Measurements from ENCODE around the gene LRRIQ4.

Gene LRRIQ4

GRCh38 chr3:169812332-169813235 lies at the start of gene LRRIQ4, which contains the start of gene LRRC34:
TSS of gene LRRIQ4 (plus strand) at chr3:169812870. CDS start at chr3:169821922, 9,052 bp downstream.
TSS of gene LRRC34 (minus strand) at chr3:169812904. CDS start at chr3:169812548, 356 bp downstream.
- H3K4me1 ChIP-seq (ENCODE audit: control insufficient read depth, insufficient read depth, low read length) = peaks cover 18% of the 10 kb centered on the region
- H3K36me3 ChIP-seq (ENCODE audit: control insufficient read depth, insufficient read depth, low read length) = no peaks in the 10 kb centered on the region
- peak within 1 kb of the TSS; percentile 52 for H3K9ac ChIP-seq (ENCODE audit: low read length)
- H3K4me3 ChIP-seq (ENCODE audit: low read length) = peak within 1 kb of the TSS; percentile 73
- H3K9me3 ChIP-seq (ENCODE audit: control insufficient read depth, low read length) = no peaks in the 10 kb centered on the region
- H3K27me3 ChIP-seq (ENCODE audit: control insufficient read depth, insufficient read depth, low read length) = no peaks in the 10 kb centered on the region

DNA sequence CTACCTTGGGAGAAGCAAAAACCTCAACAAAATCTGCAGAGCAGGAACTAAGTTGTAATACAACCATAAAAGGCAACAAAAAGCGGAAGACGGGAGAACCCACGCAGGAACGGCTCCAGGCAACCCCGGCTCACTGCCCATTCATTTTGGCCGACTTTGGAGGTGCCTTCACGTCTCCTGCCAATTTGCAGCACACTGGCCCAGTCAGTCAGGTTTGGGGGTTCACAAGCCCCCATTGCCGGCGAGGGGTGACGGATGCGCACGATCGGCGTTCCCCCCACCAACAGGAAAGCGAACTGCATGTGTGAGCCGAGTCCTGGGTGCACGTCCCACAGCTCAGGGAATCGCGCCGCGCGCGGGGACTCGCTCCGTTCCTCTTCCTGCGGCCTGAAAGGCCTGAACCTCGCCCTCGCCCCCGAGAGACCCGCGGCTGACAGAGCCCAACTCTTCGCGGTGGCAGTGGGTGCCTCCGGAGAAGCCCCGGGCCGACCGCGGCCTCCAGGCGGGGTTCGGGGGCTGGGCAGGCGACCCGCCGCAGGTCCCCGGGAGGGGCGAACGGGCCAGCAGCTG lies 48.3 kb upstream of the LRRIQ4 start:
- H3K9me3 ChIP-seq (ENCODE audit: control insufficient read depth, low read length) = no peaks in the 10 kb centered on the region
- H3K4me3 ChIP-seq (ENCODE audit: low read length) = peak overlapping the region; percentile 61
- H3K4me1 ChIP-seq (ENCODE audit: control insufficient read depth, insufficient read depth, low read length) = no peaks in the 10 kb centered on the region
- peak overlapping the region; percentile 93 for H3K9ac ChIP-seq (ENCODE audit: low read length)
- no peaks in the 10 kb centered on the region for H3K27me3 ChIP-seq (ENCODE audit: control insufficient read depth, insufficient read depth, low read length)
- H3K36me3 ChIP-seq (ENCODE audit: control insufficient read depth, insufficient read depth, low read length) = no peaks in the 10 kb centered on the region

GRCh38 chr3:169764882-169765612 lies 47.6 kb upstream of the LRRIQ4 start, which contains the start of gene TERC:
TSS of gene TERC (minus strand) at chr3:169765060.
- Histone ChIP-seq H3K27me3 (ENCODE audit: control insufficient read depth, insufficient read depth, low read length) (no peaks in the 10 kb centered on the region), H3K9me3 (ENCODE audit: control insufficient read depth, low read length) (no peaks in the 10 kb centered on the region), H3K4me1 (ENCODE audit: control insufficient read depth, insufficient read depth, low read length) (no peaks in the 10 kb centered on the region), H3K4me3 (ENCODE audit: low read length) (peak within 1 kb of the TSS; percentile 61), H3K9ac (ENCODE audit: low read length) (peak within 1 kb of the TSS; percentile 93), H3K36me3 (ENCODE audit: control insufficient read depth, insufficient read depth, low read length) (no peaks in the 10 kb centered on the region)

DNA sequence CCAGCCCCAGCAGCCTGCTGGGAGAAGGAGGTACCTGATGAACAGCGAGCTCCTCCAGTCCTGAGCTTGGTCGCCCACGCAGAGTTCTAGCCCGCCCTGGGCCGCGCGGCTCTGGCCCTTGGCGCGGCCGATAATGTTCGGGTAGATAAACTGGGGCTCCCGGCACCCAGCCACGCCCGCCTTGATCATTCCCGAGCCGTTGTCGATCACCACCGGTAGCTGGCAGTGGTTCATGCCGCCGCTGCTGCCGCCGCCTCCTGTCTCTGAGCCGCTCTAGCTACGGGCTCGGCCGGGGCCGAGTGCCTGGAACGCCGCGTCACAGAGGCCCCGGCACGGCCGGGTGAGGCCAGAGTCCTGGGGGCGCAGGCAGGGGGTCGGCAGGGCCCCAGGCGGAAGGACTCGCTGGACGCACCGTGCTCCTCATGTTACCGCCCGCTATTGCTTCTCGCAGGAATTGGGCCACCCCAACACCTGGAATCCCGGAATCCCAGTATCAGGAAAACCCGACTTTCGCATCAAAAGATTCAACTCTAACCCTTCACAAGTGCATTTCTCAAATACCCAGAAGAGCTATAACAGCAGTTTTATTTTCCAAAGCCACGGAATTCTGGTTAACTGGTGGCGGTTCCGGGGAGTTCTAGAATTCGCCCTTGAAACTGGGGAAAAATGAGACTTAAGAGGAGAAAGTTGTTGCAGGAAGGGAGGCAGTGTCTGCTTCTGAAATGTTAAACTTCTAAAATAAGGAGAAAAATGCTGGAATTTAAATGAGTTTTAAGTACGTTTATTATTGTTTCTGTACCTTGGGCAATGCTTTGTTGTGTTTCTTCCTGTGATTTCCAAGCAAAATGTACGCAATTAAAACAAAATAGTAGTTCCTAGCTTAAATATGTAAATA lies 43.1 kb upstream of the LRRIQ4 start, which contains the start of gene ACTRT3:
Gene ACTRT3, minus strand, starts transcription at position 275 of the 895 bp plus-strand sequence. Its CDS starts 41 bp downstream, at position 234.
- Histone ChIP-seq H3K36me3 (ENCODE audit: control insufficient read depth, insufficient read depth, low read length) (no peaks in the 10 kb centered on the region), H3K4me3 (ENCODE audit: low read length) (peak within 1 kb of the TSS; percentile 89), H3K9me3 (ENCODE audit: control insufficient read depth, low read length) (no peaks in the 10 kb centered on the region), H3K27me3 (ENCODE audit: control insufficient read depth, insufficient read depth, low read length) (no peaks in the 10 kb centered on the region), H3K4me1 (ENCODE audit: control insufficient read depth, insufficient read depth, low read length) (peaks cover 8% of the 10 kb centered on the region), H3K9ac (ENCODE audit: low read length) (peak within 1 kb of the TSS; percentile 93)

- Histone ChIP-seq H3K36me3 (ENCODE audit: control insufficient read depth, insufficient read depth, low read length) (no peaks in the 10 kb centered on the region), H3K27me3 (ENCODE audit: control insufficient read depth, insufficient read depth, low read length) (no peaks in the 10 kb centered on the region), H3K9me3 (ENCODE audit: control insufficient read depth, low read length) (no peaks in the 10 kb centered on the region), H3K9ac (ENCODE audit: low read length) (peak overlapping the region; percentile 98), H3K4me3 (ENCODE audit: low read length) (peak overlapping the region; percentile 81), H3K4me1 (ENCODE audit: control insufficient read depth, insufficient read depth, low read length) (peaks cover 17% of the 10 kb centered on the region)
Measured at GRCh38 chr3:169771497-169772304, 41.0 kb upstream of the LRRIQ4 start.

DNA sequence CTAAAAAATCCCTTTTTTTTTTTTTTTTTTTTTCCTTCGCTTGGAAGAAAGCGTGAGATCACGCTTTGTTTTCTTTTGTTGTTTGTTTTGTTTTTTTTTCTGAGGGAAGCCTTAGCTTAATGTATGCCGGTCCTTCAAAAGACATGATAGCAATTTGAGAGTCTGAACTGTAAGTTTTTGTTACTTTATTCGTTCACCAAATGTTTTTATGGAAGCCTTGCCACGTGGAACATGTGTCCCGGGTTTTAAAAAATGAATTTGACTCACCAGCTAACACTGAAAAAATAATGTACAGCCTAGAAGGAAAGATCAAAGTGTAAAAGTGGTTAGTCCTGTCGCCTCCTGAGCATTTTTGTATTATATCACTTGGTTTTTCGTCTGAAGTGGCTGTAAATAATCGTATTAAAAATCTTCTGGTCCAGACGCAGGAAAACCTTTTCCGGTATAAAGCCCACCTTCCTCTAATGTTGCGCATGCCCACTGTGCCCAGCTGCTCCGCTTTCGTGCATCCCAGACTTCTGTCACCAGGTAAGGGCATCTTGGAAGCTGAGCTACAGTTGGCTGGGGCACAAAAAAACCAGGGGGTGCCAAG lies 40.3 kb upstream of the LRRIQ4 start:
- H3K9me3 ChIP-seq (ENCODE audit: control insufficient read depth, low read length) = no peaks in the 10 kb centered on the region
- peak overlapping the region; percentile 98 for H3K9ac ChIP-seq (ENCODE audit: low read length)
- H3K4me1 ChIP-seq (ENCODE audit: control insufficient read depth, insufficient read depth, low read length) = peaks cover 17% of the 10 kb centered on the region
- H3K4me3 ChIP-seq (ENCODE audit: low read length) = peak overlapping the region; percentile 81
- no peaks in the 10 kb centered on the region for H3K27me3 ChIP-seq (ENCODE audit: control insufficient read depth, insufficient read depth, low read length)
- H3K36me3 ChIP-seq (ENCODE audit: control insufficient read depth, insufficient read depth, low read length) = no peaks in the 10 kb centered on the region

GRCh38 chr3:169772897-169773816 lies 39.5 kb upstream of the LRRIQ4 start, which contains the start of gene MYNN:
TSS of gene MYNN (plus strand) at chr3:169773396. CDS start at chr3:169774296, 900 bp downstream.
- Histone ChIP-seq H3K4me1 (ENCODE audit: control insufficient read depth, insufficient read depth, low read length) (peaks cover 24% of the 10 kb centered on the region), H3K4me3 (ENCODE audit: low read length) (peak within 1 kb of the TSS; percentile 81), H3K36me3 (ENCODE audit: control insufficient read depth, insufficient read depth, low read length) (no peaks in the 10 kb centered on the region), H3K9me3 (ENCODE audit: control insufficient read depth, low read length) (no peaks in the 10 kb centered on the region), H3K27me3 (ENCODE audit: control insufficient read depth, insufficient read depth, low read length) (no peaks in the 10 kb centered on the region), H3K9ac (ENCODE audit: low read length) (peak within 1 kb of the TSS; percentile 98)

DNA sequence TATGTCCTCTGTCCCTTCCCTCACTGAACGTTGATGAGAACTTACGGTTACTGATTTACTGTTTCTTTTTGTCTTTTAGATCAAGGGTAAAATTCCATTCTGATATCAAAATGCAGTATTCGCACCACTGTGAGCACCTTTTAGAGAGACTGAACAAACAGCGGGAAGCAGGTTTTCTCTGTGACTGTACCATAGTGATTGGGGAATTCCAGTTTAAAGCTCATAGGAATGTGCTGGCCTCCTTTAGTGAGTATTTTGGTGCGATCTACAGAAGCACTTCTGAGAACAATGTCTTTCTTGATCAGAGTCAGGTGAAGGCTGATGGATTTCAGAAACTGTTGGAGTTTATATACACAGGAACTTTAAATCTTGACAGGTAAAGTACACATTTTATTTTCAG lies 38.5 kb upstream of the LRRIQ4 start:
- peak overlapping the region; percentile 81 for H3K4me3 ChIP-seq (ENCODE audit: low read length)
- H3K9me3 ChIP-seq (ENCODE audit: control insufficient read depth, low read length) = no peaks in the 10 kb centered on the region
- H3K27me3 ChIP-seq (ENCODE audit: control insufficient read depth, insufficient read depth, low read length) = no peaks in the 10 kb centered on the region
- peaks cover 7% of the 10 kb centered on the region for H3K36me3 ChIP-seq (ENCODE audit: control insufficient read depth, insufficient read depth, low read length)
- H3K9ac ChIP-seq (ENCODE audit: low read length) = peak overlapping the region; percentile 98
- peaks cover 24% of the 10 kb centered on the region for H3K4me1 ChIP-seq (ENCODE audit: control insufficient read depth, insufficient read depth, low read length)

DNA sequence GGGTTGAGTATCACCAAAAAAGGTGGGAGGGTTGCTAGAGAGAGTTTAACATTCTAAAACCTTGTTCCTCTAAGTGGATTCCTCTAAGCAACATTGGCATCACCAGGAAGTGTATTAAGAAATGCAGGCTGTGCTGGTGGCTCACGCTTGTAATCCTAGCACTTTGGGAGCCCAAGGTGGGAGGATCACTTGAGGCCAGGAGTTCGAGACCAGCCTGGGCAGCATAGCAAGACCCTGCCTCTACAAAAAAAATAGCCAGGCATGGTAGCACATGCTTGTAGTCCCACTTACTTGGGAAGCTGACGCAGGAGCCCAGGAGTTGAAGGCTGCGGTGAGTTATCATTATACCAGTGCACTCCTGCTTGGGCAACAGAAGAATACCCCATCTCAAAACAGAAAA lies 34.8 kb upstream of the LRRIQ4 start:
- Histone ChIP-seq H3K4me1 (ENCODE audit: control insufficient read depth, insufficient read depth, low read length) (peaks cover 24% of the 10 kb centered on the region), H3K36me3 (ENCODE audit: control insufficient read depth, insufficient read depth, low read length) (peaks cover 9% of the 10 kb centered on the region), H3K9ac (ENCODE audit: low read length) (no peak overlapping the region)

More for the DNA sequence above, 34.8 kb upstream of the LRRIQ4 start:
- Histone ChIP-seq H3K9me3 (ENCODE audit: control insufficient read depth, low read length) (no peaks in the 10 kb centered on the region), H3K27me3 (ENCODE audit: control insufficient read depth, insufficient read depth, low read length) (no peaks in the 10 kb centered on the region), H3K4me3 (ENCODE audit: low read length) (no peak overlapping the region)
